SU-DHL-6 (cell line): ENCODE measurements around the gene SPRTN.

Experiments used
- EZH2phosphoT487 ChIP-seq: fragments of 200-600 bp; sonication (generic), shearing (Covaris generic); conservative IDR thresholded peaks from 2 replicates; pipeline ENCODE4 v1.6.1; 2018; ENCODE audit warnings: mild to moderate bottlenecking, antibody characterized with exemption, low read length, moderate library complexity, mixed read lengths
- TF ChIP-seq, protein P1 (sequence below): fragments of 200-600 bp; sonication (generic); IDR thresholded peaks from one replicate; pipeline ENCODE4 v1.5.1; 2017; ENCODE audit warnings: antibody characterized with exemption, mild to moderate bottlenecking, low read length, moderate library complexity; ENCODE audit not compliant: insufficient read depth, poor library complexity, severe bottlenecking

DNA sequence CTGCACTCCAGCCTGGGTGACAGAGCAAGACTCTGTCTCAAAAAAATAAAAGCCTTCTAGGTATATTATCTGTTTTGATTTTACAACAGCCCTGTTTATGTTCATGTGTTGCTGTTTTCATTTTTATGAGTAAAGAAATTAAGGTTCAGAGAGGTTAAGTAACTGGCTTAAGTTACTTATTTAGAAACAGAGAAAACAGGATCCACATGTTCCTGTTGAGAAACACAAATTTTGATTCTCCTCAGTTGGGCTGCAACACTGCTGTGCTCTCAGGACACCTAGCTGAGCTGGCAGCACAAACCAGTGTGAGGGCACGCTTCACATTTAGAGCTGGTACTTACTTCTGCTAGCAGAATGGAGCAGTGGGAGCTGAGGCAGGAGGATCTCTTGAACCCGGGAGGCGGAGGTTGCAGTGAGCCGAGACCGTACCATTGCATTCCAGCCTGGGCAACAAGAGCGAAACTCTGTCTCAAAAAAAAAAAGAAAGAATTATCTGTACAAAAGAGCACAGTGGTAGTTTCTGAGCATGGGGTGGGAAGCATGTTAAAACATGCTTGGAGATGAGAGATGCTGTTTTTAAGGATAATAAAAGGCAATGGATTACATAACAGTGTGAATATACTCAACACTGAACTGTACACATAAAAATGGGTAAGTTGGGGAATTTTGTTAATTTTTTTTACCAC, 2.4 kb downstream of the SPRTN start:
- TF ChIP-seq, protein P1, sequence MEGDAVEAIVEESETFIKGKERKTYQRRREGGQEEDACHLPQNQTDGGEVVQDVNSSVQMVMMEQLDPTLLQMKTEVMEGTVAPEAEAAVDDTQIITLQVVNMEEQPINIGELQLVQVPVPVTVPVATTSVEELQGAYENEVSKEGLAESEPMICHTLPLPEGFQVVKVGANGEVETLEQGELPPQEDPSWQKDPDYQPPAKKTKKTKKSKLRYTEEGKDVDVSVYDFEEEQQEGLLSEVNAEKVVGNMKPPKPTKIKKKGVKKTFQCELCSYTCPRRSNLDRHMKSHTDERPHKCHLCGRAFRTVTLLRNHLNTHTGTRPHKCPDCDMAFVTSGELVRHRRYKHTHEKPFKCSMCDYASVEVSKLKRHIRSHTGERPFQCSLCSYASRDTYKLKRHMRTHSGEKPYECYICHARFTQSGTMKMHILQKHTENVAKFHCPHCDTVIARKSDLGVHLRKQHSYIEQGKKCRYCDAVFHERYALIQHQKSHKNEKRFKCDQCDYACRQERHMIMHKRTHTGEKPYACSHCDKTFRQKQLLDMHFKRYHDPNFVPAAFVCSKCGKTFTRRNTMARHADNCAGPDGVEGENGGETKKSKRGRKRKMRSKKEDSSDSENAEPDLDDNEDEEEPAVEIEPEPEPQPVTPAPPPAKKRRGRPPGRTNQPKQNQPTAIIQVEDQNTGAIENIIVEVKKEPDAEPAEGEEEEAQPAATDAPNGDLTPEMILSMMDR, result no peak
- no peak for TF ChIP-seq EZH2phosphoT487
